ENCODE results near the gene ZNF132. TPM values are rescaled to one million over a fixed set of nuclear protein-coding genes. Genes with fewer than 3 reads are reported as not detected.
A peak's percentile ranks its signal among the peaks of the same experiment; 100 is the strongest.
"Not testable (repeated sequence)": the region's sequence is repeated elsewhere in the genome, so short reads cannot be mapped to it uniquely, and the experiment has no call there.

The ZNF132 gene
- total RNA-seq, 1 donor = 10.1 TPM

DNA sequence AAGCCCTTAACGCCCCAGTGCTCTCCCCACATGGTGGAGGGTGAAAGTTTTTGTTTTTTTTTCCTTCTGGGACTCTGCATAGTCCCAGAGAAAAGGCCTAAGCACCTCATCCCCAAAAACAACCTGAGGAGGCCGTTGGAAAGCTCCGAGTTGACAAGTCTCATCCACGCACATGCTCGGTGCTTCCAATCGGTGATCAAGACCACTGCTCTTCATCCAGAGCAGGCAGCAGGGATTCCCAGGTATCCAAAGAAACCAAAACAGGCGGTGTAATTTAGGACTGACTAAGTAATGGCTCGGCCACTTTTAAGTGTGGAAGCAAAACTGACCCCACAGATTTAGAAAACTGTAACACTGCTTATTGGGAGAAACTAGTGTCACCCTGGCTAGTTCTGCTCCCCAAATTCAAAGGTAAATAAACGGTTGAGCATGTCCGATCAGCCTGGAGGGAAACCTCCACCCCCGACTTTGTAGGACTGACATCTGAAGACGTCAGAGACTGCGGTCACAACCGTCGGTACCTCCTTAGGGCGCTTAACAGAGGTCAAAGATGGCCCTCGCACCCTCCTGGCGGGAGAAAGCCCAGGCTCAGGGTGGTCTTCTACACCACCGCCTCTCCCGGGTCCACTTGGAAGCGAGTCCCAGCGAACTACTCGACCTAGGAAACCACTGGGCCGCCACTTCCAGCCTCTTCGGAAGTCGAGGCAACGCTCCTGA lies 35.2 kb upstream of the ZNF132 start:
- H3K27ac ChIP-seq (ENCODE audit: low read depth, low read length) = peak overlapping the region; percentile 96
- DNase-seq (ENCODE audit: insufficient read length, low spot score, missing footprints) = no peak
- H3K4me3 ChIP-seq (ENCODE audit: insufficient read depth, low read length) = peak overlapping the region; percentile 80
- H3K36me3 ChIP-seq (ENCODE audit: insufficient read depth, low read length) = peaks cover 15% of the 10 kb centered on the region
- H4K20me1 ChIP-seq (ENCODE audit: insufficient read depth, low read length) = peaks cover 4% of the 10 kb centered on the region
- no peaks in the 10 kb centered on the region for H3K9me3 ChIP-seq (ENCODE audit: low read depth, low read length)
- H3K4me2 ChIP-seq (ENCODE audit: insufficient read depth, low read length) = peak overlapping the region; percentile 95
- TF ChIP-seq, protein P1, sequence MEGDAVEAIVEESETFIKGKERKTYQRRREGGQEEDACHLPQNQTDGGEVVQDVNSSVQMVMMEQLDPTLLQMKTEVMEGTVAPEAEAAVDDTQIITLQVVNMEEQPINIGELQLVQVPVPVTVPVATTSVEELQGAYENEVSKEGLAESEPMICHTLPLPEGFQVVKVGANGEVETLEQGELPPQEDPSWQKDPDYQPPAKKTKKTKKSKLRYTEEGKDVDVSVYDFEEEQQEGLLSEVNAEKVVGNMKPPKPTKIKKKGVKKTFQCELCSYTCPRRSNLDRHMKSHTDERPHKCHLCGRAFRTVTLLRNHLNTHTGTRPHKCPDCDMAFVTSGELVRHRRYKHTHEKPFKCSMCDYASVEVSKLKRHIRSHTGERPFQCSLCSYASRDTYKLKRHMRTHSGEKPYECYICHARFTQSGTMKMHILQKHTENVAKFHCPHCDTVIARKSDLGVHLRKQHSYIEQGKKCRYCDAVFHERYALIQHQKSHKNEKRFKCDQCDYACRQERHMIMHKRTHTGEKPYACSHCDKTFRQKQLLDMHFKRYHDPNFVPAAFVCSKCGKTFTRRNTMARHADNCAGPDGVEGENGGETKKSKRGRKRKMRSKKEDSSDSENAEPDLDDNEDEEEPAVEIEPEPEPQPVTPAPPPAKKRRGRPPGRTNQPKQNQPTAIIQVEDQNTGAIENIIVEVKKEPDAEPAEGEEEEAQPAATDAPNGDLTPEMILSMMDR (IDR thresholded peaks at IDR 0.05; ENCODE audit: extremely low read depth, low read depth, low read length) = no peak
- H3K27me3 ChIP-seq (ENCODE audit: insufficient read depth, low read length) = no peaks in the 10 kb centered on the region
- H3K79me2 ChIP-seq (ENCODE audit: insufficient read depth, low read length) = no peaks in the 10 kb centered on the region
- H2AFZ ChIP-seq (ENCODE audit: low read length) = peak overlapping the region; percentile 85
- peaks cover 18% of the 10 kb centered on the region for H3K4me1 ChIP-seq (ENCODE audit: insufficient read depth, low read length)

DNA sequence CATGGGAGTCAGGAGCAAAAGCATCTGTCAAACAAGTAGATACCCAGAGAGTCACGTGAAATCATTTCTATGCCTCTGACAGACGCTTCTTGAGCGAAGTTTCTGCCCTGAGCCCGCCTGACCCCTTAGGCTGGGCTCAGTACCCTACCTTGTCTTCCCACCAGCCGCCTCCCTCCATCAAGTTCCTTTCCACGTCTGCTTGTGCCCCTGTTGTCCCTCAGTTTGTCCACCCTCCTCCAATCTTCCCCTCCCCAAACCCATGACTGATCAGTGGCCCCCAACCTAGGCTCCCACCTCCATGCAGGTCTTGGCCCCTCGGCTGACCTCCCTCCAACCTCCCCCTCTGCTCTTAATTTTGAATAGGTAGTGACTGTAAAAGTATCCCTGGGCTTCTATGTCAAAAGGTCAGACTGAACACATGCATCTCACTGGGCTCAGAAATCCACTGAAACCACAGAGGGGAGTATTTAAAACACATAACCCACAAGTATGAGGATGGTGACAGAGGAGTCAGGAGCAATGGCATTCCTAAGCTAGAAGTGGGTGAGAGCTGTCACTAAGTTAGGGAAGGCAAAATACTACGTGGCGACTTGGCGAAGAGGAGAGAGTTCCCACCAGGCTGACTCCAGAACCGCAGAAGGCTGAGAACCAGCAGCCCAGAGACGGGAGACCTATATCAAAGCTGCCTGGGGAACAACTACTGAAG lies 34.5 kb upstream of the ZNF132 start:
- Histone ChIP-seq H3K27me3 (ENCODE audit: insufficient read depth, low read length) (no peaks in the 10 kb centered on the region), H4K20me1 (ENCODE audit: insufficient read depth, low read length) (peaks cover 6% of the 10 kb centered on the region), H3K4me1 (ENCODE audit: insufficient read depth, low read length) (peaks cover 18% of the 10 kb centered on the region), H3K79me2 (ENCODE audit: insufficient read depth, low read length) (peaks cover 6% of the 10 kb centered on the region), H3K36me3 (ENCODE audit: insufficient read depth, low read length) (peaks cover 15% of the 10 kb centered on the region), H3K9me3 (ENCODE audit: low read depth, low read length) (no peaks in the 10 kb centered on the region), H3K4me3 (ENCODE audit: insufficient read depth, low read length) (peak overlapping the region; percentile 80), H3K27ac (ENCODE audit: low read depth, low read length) (peak overlapping the region; percentile 96), H2AFZ (ENCODE audit: low read length) (no peak overlapping the region), H3K4me2 (ENCODE audit: insufficient read depth, low read length) (peak overlapping the region; percentile 95)
- peak; percentile 96 for DNase-seq (ENCODE audit: insufficient read length, low spot score, missing footprints)
- TF ChIP-seq, protein P1 (IDR thresholded peaks at IDR 0.05; ENCODE audit: extremely low read depth, low read depth, low read length) = no peak

DNA sequence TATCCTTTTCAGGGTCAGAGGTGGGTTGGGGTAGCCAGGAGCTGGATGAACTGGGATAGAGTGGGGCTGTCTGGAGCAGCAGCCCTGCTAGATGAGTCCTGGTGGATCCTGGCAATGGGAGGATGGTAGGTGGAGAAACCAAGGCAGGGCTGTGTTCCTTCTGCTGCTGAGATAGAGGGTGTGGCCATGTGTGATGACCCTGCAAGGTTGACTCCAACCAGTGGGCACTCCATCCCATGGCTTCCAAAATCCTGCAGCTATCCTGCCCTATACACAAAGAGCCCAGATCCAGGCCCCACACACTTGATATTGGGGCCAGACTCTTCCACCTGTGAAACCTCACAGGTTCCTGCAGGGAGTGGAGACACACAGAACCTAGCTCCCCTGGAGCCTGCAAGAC lies 33.8 kb upstream of the ZNF132 start:
- peaks cover 15% of the 10 kb centered on the region for H3K36me3 ChIP-seq (ENCODE audit: insufficient read depth, low read length)
- peaks cover 12% of the 10 kb centered on the region for H4K20me1 ChIP-seq (ENCODE audit: insufficient read depth, low read length)
- H3K27me3 ChIP-seq (ENCODE audit: insufficient read depth, low read length) = no peaks in the 10 kb centered on the region
- no peak overlapping the region for H3K4me2 ChIP-seq (ENCODE audit: insufficient read depth, low read length)
- H3K4me3 ChIP-seq (ENCODE audit: insufficient read depth, low read length) = no peak overlapping the region
- H3K79me2 ChIP-seq (ENCODE audit: insufficient read depth, low read length) = peaks cover 13% of the 10 kb centered on the region
- TF ChIP-seq, protein P1 (IDR thresholded peaks at IDR 0.05; ENCODE audit: extremely low read depth, low read depth, low read length) = no peak
- peak overlapping the region; percentile 96 for H3K27ac ChIP-seq (ENCODE audit: low read depth, low read length)
- no peak for DNase-seq (ENCODE audit: insufficient read length, low spot score, missing footprints)
- no peaks in the 10 kb centered on the region for H3K9me3 ChIP-seq (ENCODE audit: low read depth, low read length)
- no peak overlapping the region for H2AFZ ChIP-seq (ENCODE audit: low read length)
- H3K4me1 ChIP-seq (ENCODE audit: insufficient read depth, low read length) = peaks cover 18% of the 10 kb centered on the region

DNA sequence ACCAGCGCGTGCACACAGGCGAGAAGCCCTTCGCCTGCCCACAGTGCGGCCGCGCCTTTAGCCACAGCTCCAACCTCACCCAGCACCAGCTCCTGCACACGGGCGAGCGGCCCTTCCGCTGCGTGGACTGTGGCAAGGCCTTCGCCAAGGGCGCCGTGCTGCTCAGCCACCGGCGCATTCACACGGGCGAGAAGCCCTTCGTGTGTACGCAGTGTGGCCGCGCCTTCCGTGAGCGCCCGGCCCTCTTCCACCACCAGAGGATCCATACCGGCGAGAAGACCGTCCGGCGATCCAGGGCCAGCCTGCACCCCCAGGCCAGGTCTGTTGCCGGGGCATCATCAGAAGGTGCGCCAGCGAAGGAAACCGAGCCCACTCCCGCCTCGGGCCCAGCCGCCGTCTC lies 31.8 kb upstream of the ZNF132 start:
- Histone ChIP-seq H3K4me1 (ENCODE audit: insufficient read depth, low read length) (peaks cover 16% of the 10 kb centered on the region), H3K4me2 (ENCODE audit: insufficient read depth, low read length) (no peak overlapping the region), H3K27ac (ENCODE audit: low read depth, low read length) (no peak overlapping the region), H3K27me3 (ENCODE audit: insufficient read depth, low read length) (no peaks in the 10 kb centered on the region), H4K20me1 (ENCODE audit: insufficient read depth, low read length) (peaks cover 20% of the 10 kb centered on the region), H3K4me3 (ENCODE audit: insufficient read depth, low read length) (no peak overlapping the region), H3K36me3 (ENCODE audit: insufficient read depth, low read length) (peaks cover 15% of the 10 kb centered on the region), H2AFZ (ENCODE audit: low read length) (no peak overlapping the region), H3K9me3 (ENCODE audit: low read depth, low read length) (no peaks in the 10 kb centered on the region), H3K79me2 (ENCODE audit: insufficient read depth, low read length) (peaks cover 28% of the 10 kb centered on the region)
- TF ChIP-seq, protein P1 (IDR thresholded peaks at IDR 0.05; ENCODE audit: extremely low read depth, low read depth, low read length) = no peak
- no peak for DNase-seq (ENCODE audit: insufficient read length, low spot score, missing footprints)

DNA sequence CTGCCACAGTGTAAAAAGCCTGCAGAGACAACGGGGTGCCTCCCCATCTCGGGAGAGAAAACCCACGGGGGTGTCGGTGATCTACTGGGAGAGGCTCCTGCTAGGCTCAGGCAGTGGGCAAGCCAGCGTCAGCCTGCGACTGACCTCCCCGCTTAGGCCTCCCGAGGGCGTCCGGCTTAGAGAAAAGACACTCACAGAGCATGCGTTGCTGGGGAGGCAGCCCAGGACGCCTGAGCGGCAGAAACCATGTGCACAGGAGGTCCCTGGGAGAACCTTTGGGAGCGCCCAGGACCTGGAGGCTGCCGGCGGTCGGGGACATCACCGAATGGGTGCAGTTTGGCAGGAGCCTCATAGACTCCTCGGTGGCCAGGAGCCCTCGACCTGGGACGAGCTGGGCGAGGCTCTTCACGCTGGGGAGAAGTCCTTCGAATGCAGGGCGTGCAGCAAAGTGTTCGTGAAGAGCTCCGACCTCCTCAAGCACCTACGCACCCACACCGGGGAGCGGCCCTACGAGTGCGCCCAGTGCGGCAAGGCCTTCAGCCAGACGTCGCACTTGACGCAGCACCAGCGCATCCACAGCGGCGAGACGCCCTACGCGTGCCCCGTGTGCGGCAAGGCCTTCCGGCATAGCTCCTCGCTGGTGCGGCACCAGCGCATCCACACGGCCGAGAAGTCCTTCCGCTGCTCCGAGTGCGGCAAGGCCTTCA lies 31.0 kb upstream of the ZNF132 start:
- peaks cover 20% of the 10 kb centered on the region for H4K20me1 ChIP-seq (ENCODE audit: insufficient read depth, low read length)
- H3K4me2 ChIP-seq (ENCODE audit: insufficient read depth, low read length); H3K27ac ChIP-seq (ENCODE audit: low read depth, low read length); H3K27me3 ChIP-seq (ENCODE audit: insufficient read depth, low read length); H3K4me3 ChIP-seq (ENCODE audit: insufficient read depth, low read length); H3K9me3 ChIP-seq (ENCODE audit: low read depth, low read length); H2AFZ ChIP-seq (ENCODE audit: low read length); DNase-seq (ENCODE audit: insufficient read length, low spot score, missing footprints): not testable (repeated sequence)
- peaks cover 15% of the 10 kb centered on the region for H3K36me3 ChIP-seq (ENCODE audit: insufficient read depth, low read length)
- H3K79me2 ChIP-seq (ENCODE audit: insufficient read depth, low read length) = peaks cover 28% of the 10 kb centered on the region
- H3K4me1 ChIP-seq (ENCODE audit: insufficient read depth, low read length) = peaks cover 19% of the 10 kb centered on the region

All from osteoblast (primary cell).